GM18502 (cell line): ENCODE results near the gene CA5B.
"Not testable (repeated sequence)": the region's sequence is repeated elsewhere in the genome, so short reads cannot be mapped to it uniquely, and the experiment has no call there.

Experiments
- ATAC-seq: cut with Tn5 transposase; IDR thresholded peaks from one replicate; pipeline ENCODE4 v1.9.1; 2021; ENCODE audit warnings: mild to moderate bottlenecking; ENCODE audit not compliant: unreplicated experiment, poor library complexity

CA5B gene

GRCh38 chrX:15808254-15808653, 70.2 kb downstream of the CA5B start:
- no peak for ATAC-seq

- no peak for ATAC-seq
These were observed 74.3 kb downstream of the CA5B start for GRCh38 chrX:15812192-15812938.

- ATAC-seq: no peak
These were observed 75.3 kb downstream of the CA5B start for GRCh38 chrX:15813416-15813815.

GRCh38 chrX:15814771-15815365, 76.8 kb downstream of the CA5B start:
- ATAC-seq: no peak

- peak; percentile 70 for ATAC-seq
These were observed 77.8 kb downstream of the CA5B start for GRCh38 chrX:15815779-15816437.

GRCh38 chrX:15816438-15816809, 78.4 kb downstream of the CA5B start:
- ATAC-seq: no peak

- ATAC-seq: no peak
These were observed 78.8 kb downstream of the CA5B start for GRCh38 chrX:15816886-15817285.

GRCh38 chrX:15820106-15821073, 82.3 kb downstream of the CA5B start:
- ATAC-seq: no peak

GRCh38 chrX:15822922-15823321, 84.9 kb downstream of the CA5B start:
- no peak for ATAC-seq

- ATAC-seq: no peak
These were observed 87.9 kb downstream of the CA5B start for GRCh38 chrX:15825936-15826335.

- ATAC-seq: no peak
These were observed 91.1 kb downstream of the CA5B start for GRCh38 chrX:15829217-15829616.

- not testable (repeated sequence) for ATAC-seq
These were observed 93.3 kb downstream of the CA5B start for GRCh38 chrX:15831347-15831746.

- no peak for ATAC-seq
These were observed 96.0 kb downstream of the CA5B start for GRCh38 chrX:15834053-15834452.

- no peak for ATAC-seq
These were observed 96.9 kb downstream of the CA5B start for GRCh38 chrX:15834827-15835595.
